CD4-positive, alpha-beta T cell treated with Interleukin-12 subunit alpha and Interleukin-12 subunit beta, for 1 hour (primary cell): Measurements from ENCODE around the gene CTIF.

ENCODE experiments used
- DNase-seq: peaks from one replicate; pipeline ENCODE4 v3.0.0-alpha.2; 2020

Gene CTIF

GRCh38 chr18:48896326-48896874, 357.6 kb downstream of the CTIF start:
- DNase-seq = no peak

GRCh38 chr18:48896875-48897511, 358.2 kb downstream of the CTIF start:
- peak; percentile 39 for DNase-seq

GRCh38 chr18:48897531-48897930, 358.7 kb downstream of the CTIF start:
- no peak for DNase-seq

GRCh38 chr18:48898521-48898920, 359.7 kb downstream of the CTIF start:
- no peak for DNase-seq

GRCh38 chr18:48899558-48900174, 360.8 kb downstream of the CTIF start:
- DNase-seq = no peak

GRCh38 chr18:48900469-48900868, 361.6 kb downstream of the CTIF start:
- DNase-seq = no peak

- DNase-seq = no peak
These were observed 362.6 kb downstream of the CTIF start for GRCh38 chr18:48901145-48902022.

GRCh38 chr18:48902023-48902855, 363.4 kb downstream of the CTIF start:
- no peak for DNase-seq

GRCh38 chr18:48902856-48903601, 364.2 kb downstream of the CTIF start:
- no peak for DNase-seq

GRCh38 chr18:48904091-48904490, 365.3 kb downstream of the CTIF start:
- DNase-seq = no peak

GRCh38 chr18:48904847-48905394, 366.1 kb downstream of the CTIF start:
- DNase-seq = no peak

GRCh38 chr18:48905513-48905912, 366.7 kb downstream of the CTIF start:
- no peak for DNase-seq

GRCh38 chr18:48908916-48909315, 370.1 kb downstream of the CTIF start:
- no peak for DNase-seq

GRCh38 chr18:48909721-48910120, 370.9 kb downstream of the CTIF start:
- DNase-seq = no peak

GRCh38 chr18:48910972-48911545, 372.2 kb downstream of the CTIF start:
- no peak for DNase-seq
